Left kidney (tissue), 8 donors: Measurements from ENCODE around the gene COX7A2. TPM values are rescaled to one million over a fixed set of nuclear protein-coding genes. Genes with fewer than 3 reads are reported as not detected.

Experiments
- DNase-seq: peaks from one replicate; pipeline ENCODE4 v3.0.0-alpha.2; 2013
- long read RNA-seq, 8 donors: transcript quantifications; one replicate each; lab custom pipeline, GENCODE V29; 2026
- polyA plus RNA-seq: library from polyadenylated mRNA; unstranded; fragments of 120-200 nt; gene quantifications from one replicate; pipeline ENCODE4 v1.2.1, GENCODE V29; 2013; ENCODE audit not compliant: insufficient read length

COX7A2 gene
- 249 TPM for polyA plus RNA-seq
- long read RNA-seq, donor 1, transcript COX7A2-207 (2 exons, 914 nt), result minor isoform, 6 of 506 reads
- long read RNA-seq, donor 1, transcript COX7A2-202 (4 exons, 773 nt), result major isoform, 414 of 506 reads
- long read RNA-seq, donor 1, partial matches to known transcripts, result 70 of 506 reads
- long read RNA-seq, donor 1, other reads (novel, unspliced or antisense), result 9 of 506 reads
- long read RNA-seq, donor 2, transcript COX7A2-202 (4 exons, 773 nt), result major isoform, 316 of 375 reads
- long read RNA-seq, donor 2, transcript COX7A2-207 (2 exons, 914 nt), result minor isoform, 5 of 375 reads
- long read RNA-seq, donor 2, partial matches to known transcripts, result 50 of 375 reads
- long read RNA-seq, donor 2, other reads (novel, unspliced or antisense), result 0 of 375 reads
- long read RNA-seq, donor 3, transcript COX7A2-206 (3 exons, 325 nt), result minor isoform, 6 of 313 reads
- long read RNA-seq, donor 3, transcript COX7A2-207 (2 exons, 914 nt), result minor isoform, 5 of 313 reads
- long read RNA-seq, donor 3, transcript COX7A2-202 (4 exons, 773 nt), result major isoform, 265 of 313 reads
- long read RNA-seq, donor 3, partial matches to known transcripts, result 37 of 313 reads
- long read RNA-seq, donor 3, other reads (novel, unspliced or antisense), result 0 of 313 reads
- long read RNA-seq, donor 4, transcript COX7A2-202 (4 exons, 773 nt), result major isoform, 118 of 155 reads
- long read RNA-seq, donor 4, partial matches to known transcripts, result 36 of 155 reads
- long read RNA-seq, donor 4, other reads (novel, unspliced or antisense), result 0 of 155 reads
- long read RNA-seq, donor 5, transcript COX7A2-206 (3 exons, 325 nt), result minor isoform, 7 of 834 reads
- long read RNA-seq, donor 5, transcript COX7A2-202 (4 exons, 773 nt), result major isoform, 740 of 834 reads
- long read RNA-seq, donor 5, transcript COX7A2-207 (2 exons, 914 nt), result minor isoform, 6 of 834 reads
- long read RNA-seq, donor 5, partial matches to known transcripts, result 58 of 834 reads
- long read RNA-seq, donor 5, other reads (novel, unspliced or antisense), result 20 of 834 reads
- long read RNA-seq, donor 6, transcript COX7A2-206 (3 exons, 325 nt), result minor isoform, 11 of 536 reads
- long read RNA-seq, donor 6, transcript COX7A2-202 (4 exons, 773 nt), result major isoform, 429 of 536 reads
- long read RNA-seq, donor 6, partial matches to known transcripts, result 82 of 536 reads
- long read RNA-seq, donor 6, other reads (novel, unspliced or antisense), result 8 of 536 reads
- long read RNA-seq, donor 7, transcript COX7A2-202 (4 exons, 773 nt), result major isoform, 667 of 780 reads
- long read RNA-seq, donor 7, transcript COX7A2-207 (2 exons, 914 nt), result minor isoform, 10 of 780 reads
- long read RNA-seq, donor 7, transcript COX7A2-206 (3 exons, 325 nt), result minor isoform, 8 of 780 reads
- long read RNA-seq, donor 7, partial matches to known transcripts, result 82 of 780 reads
- long read RNA-seq, donor 7, other reads (novel, unspliced or antisense), result 7 of 780 reads
- long read RNA-seq, donor 8, transcript COX7A2-202 (4 exons, 773 nt), result major isoform, 197 of 224 reads
- long read RNA-seq, donor 8, partial matches to known transcripts, result 13 of 224 reads
- long read RNA-seq, donor 8, other reads (novel, unspliced or antisense), result 6 of 224 reads

- peak; percentile 95 for DNase-seq
Measured at GRCh38 chr6:75243333-75244062, at the start of gene COX7A2. TSS of gene COX7A2 (minus strand) at chr6:75243801. CDS start at chr6:75243734, 67 bp downstream.

DNA sequence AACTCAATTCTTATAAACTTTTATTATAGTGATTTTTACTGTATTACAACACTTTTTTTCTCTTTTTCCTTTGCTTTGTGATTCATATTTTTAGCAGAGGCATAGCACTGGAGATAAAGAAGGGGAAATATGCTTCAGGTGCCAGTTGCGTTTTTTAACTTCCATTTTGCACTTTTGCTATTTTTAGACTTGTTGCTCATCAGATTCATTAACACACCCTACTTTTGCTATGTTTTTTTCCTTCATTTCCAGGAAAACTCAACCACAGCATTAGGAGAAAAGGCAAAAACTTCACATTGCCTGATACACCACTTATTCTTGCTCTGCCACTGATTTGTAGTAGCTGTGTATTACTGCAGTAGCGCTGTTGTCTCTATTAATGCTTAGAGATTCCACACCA, 49.0 kb upstream of the COX7A2 start:
- no peak for DNase-seq

- DNase-seq, result no peak
Measured at GRCh38 chr6:75291744-75292143, 48.1 kb upstream of the COX7A2 start.

DNA sequence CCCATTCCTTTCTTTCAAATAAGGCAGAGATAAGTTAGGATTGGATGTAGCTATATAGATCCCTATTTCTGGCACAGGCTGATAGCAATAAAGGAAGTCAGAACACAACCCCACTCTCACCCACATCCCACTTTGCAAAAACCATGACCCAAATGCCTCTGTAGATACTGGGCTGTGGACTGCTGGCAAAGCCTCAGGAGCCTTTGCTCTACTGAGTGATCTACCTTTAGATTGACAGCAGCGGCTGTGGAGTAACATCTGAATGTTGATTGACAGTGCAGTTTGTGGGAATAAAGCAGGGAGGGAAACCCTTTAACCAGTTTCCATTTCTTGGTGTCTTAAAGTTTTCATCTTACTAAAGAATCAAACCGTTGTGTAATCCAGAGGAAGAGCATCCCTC, 47.7 kb upstream of the COX7A2 start:
- DNase-seq, result no peak

DNA sequence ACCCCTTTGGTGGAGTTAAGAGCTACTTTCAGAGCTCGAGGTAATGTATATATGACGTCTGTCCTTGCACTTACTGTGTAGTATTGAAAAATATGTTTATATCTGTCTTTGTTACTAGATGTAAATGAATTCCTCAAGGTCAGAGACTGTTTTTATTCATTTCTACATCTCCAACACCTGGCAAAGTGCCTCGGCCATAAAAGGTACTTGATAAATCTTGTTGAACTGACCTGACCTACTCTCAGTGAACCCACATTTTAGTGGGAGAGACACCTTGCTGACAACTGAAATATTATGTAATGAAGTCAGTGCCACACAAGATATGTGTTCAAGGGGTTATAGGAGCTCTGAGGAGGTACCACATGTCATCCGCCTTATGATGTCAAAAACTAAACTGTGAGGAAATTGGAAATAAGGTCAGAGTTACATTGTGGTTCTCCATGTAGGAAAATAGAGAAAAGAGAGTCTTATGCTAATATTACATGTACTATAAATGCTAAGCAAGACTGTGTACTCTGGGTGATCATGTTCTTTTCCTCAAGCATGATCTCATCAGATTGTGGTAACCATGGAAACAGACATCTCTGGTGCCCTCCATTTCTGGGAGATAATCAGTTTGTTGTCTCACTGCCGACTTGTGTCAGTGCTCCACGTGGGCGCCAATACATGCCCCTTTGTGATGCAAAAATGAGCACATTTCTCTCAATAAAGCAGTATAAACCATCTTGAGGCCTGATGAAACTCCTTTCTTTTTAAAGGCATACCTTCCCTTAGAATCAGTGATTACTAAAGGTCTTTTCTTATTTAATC, 46.7 kb upstream of the COX7A2 start:
- no peak for DNase-seq

GRCh38 chr6:75288023-75288422, 44.4 kb upstream of the COX7A2 start:
- DNase-seq, result no peak

DNA sequence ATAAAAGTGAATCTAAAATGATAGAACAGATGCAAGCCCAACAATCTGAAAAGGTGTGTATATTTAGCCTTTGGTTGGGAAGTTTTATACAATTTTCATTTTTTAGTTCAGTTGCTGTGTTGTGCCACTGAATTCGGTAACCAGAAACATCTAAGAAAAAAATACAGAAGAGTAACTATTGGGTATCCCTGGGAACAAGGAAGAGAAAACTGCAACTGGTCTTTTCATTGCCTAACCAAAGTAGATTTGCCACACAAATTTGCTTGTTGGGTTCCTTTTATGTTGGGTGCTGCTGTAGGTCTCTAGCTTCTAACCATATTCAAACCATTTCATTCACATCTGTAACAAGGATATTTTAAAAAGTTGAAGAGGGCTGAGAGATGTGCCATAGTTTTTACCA, 43.8 kb upstream of the COX7A2 start:
- no peak for DNase-seq

DNA sequence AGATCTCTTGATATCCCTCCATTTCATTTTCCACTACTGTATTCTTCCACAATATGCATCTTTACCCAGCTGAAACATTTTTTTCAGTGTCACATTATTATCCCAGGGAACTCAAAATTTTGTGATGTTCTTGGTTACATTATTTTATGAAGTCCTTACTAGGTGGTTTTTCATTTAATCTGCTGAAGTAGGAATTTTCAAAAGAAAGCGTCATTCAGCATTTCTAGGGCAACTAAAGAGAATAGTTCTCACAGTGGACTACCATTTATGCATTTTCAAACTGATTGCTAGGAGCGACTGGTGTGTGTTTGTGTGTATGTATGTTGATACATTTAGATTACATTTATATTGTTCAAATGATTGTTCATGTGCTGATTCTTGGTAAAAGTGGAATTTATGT, 43.4 kb upstream of the COX7A2 start:
- no peak for DNase-seq

DNA sequence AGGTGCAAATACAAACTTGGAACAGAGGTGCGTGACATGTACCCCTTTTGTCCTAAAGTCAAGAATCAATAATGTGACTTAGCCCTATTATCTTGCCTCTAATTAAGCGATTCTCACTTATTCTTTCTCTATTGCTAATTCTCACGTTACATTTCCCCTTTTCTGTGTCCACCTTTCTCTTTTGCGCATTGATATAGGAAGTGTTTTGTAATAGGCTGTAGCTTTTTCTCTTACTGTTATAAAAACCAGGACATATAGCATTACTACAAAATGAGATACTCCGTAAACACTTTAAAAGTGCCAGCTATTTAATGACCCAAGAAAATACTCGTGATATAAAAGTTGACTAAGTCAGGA, 41.7 kb upstream of the COX7A2 start:
- DNase-seq, result no peak

DNA sequence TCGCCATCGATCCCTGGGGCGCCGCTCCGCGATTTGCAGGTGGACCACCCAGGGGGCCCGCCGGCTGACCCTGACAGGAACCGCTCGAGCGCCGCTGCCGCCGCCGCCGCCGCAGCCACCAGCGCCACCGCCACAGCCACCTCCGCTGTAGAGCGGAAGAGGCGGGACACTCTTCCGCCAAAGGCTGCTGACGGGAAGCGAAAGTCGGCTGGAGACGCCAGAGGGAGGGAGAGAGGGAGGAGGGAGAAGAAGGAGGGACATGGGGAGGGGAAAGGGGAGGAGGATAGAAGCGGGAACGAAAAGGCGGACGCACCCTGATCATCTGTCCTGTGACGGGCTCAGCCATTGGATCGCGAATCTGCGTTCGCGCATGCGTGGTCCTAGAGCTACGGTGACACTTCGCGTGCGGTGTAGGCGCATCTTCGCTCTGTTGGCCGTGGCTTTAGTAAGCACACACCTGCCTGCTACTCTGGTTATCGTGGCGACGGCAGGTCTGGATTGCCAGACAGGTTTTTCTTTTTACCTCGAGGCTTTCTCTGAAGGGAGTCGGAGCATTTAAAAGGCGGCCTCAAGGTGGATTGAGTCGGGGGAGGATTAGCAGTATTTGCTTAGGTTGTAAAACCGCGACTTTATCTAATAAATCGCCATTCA, 41.2 kb upstream of the COX7A2 start, which contains the start of gene TMEM30A:
Gene TMEM30A, minus strand, starts transcription at position 161 of the 651 bp plus-strand sequence. Its CDS starts 154 bp downstream, at position 7.
- DNase-seq, result peak; percentile 98

DNA sequence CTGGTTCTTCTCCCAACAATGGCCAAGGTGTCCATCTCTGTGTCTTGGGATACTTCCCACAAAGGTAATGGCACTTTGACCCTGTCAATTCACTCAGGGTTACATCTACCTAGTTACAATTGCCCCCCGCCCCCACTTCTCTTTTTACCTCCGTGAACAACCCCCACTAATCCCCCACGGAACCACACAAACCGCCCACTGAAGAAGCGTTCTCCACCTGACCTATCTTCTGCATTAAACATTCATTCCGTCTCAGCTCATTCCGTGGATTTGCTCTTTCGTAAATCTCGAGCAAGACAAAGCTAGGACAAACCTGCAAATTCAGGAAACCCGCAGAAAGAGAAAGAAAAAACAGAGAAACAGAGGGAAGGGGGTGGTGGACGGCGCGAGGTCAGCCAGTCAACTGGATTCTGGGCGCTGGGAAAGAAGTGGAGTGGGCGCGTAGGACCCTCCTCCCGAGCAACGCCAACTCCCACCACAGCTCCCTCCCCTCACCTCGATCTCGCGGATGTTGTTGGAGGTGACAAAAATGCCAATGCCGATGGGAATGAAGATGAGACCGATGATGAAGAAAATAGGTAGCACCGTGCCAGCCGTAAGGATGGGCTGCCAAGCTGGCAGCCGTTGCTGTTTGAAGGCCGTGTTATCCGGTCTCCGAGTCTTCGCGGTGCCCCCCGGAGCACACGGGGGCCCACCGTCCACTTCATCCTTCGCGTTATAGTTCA, 40.5 kb upstream of the COX7A2 start:
- DNase-seq, result peak; percentile 46

DNA sequence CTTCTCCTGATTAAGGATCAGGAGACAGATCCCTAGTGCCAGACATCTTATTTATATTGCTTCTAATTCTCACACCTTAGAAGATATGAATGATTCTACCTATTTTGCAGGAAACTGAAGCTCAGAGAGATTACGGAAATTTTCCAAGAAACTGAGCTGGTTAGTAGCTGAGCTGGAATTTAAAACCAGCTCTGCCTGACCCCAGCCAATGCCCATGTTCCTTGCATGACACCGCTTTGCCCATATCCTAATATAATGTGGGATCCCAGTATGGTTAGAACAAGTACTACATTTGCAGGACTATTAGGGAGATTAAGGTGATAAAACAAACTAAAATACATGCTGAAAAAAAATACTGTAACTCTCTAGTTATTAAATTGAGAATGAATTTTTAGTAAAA, 39.1 kb upstream of the COX7A2 start:
- no peak for DNase-seq

GRCh38 chr6:75281653-75282052, 38.1 kb upstream of the COX7A2 start:
- DNase-seq, result no peak

DNA sequence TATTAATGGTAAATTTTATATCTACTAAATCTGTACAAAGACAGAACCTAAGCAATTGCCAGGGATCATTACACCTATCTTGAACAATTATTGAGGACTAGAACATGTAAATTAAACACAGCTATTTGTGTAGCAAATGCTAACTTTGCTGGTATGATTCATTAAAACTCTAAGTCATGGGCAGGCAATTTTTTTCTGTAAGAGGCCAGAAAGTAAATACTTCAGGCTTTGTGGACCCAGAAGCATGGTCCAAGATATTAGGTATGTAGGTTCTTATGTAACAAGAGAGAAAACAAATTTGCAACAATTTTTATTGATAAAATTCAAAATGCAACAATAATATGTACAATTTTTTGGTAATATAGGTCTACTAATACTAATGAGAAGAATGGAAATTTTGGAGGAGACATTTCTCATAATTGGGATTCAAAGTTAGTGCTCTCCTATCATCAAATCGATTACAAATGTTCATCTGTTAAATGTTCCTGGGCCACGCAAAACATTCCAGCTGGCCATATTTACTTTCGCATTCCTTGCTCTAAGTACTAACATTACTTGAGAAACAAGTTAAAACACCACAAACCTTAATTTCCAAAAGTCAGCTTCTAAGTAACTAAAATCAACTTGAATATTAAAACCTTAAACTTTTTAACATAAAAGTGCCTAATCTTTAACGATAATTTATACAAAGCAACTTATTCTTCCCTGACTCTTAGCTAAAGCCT, 36.7 kb upstream of the COX7A2 start:
- no peak for DNase-seq

GRCh38 chr6:75279418-75279817, 35.8 kb upstream of the COX7A2 start:
- DNase-seq, result no peak

DNA sequence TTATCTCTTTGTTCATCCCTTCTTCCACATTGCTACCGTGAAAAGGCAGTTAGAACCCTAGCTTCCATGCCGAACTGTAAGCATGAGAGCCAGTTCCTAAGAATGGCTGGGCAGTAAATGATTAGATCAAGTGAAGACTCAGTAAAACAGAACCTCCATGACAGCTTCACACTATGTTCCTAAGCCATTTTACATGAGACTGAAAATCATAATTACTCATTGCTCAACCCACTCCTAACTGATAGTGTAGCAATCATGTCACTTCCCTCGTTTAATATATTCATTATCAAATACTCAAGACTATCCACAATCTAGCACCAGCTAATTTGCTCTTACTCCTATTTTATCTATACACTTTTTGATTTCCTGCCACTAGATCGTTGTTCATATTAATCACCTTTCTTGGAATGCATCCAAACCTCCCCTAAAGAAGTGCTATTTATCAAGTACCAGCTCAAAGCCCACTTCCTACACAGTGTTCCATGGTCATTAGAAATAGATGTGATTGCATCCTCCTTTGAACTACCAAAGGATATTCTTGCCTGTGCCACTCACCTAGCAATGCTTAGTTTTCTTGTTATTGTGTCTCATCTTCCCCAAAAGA, 35.0 kb upstream of the COX7A2 start:
- DNase-seq, result no peak

DNA sequence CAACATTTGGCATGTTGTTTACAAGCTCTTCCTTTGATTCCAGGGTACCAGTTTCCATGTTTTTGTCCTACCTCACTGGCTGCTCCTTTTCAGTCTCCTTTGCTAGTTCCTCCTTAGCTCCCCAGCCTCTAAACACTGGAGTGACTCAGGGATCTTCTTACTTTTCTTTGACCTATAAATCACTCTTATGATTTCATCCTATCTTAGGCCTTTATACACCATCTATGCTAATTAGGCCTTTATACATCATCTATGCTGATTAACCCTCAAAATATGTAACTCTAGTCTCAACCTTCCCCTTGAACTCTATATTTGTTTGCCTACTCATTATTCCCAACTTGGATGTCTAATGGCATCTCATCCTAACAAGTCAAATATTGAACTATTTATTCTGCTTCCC, 31.5 kb upstream of the COX7A2 start:
- DNase-seq, result no peak

- DNase-seq, result no peak
Measured at GRCh38 chr6:75273009-75273408, 29.4 kb upstream of the COX7A2 start.
